Measurements from ENCODE around the gene GKN1. TPM values are rescaled to one million over a fixed set of nuclear protein-coding genes. Genes with fewer than 3 reads are reported as not detected.

GKN1 gene
- total RNA-seq, 1 donor from 2014 or later = not detected

DNA sequence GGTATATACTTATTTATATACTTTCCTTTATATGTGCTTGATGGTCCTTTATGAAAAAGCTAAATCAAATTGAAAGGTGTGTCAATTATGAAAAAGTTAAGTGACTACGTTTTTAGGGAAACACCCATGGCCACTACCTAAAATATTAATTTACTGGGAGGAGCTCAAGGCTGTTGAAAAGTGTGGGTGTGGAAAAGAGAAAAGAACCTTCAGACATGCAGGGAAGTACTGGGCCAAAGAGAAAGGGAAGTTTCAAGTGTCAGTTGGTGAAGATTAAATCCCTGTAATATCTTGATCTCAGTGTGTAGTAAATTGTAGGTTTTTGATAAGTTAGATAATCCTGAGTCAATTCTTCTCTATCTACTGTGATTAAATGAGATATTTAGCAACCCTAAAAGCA lies 6.2 kb upstream of the GKN1 start:
- peaks cover 2% of the 10 kb centered on the region for H3K27me3 Mint-ChIP-seq (ENCODE audit: unreplicated experiment)
- H3K36me3 Mint-ChIP-seq (ENCODE audit: low read depth, unreplicated experiment) = no peaks in the 10 kb centered on the region
- no peaks in the 10 kb centered on the region for H3K4me1 Mint-ChIP-seq (ENCODE audit: unreplicated experiment)
- H3K27ac Mint-ChIP-seq (ENCODE audit: unreplicated experiment) = no peak overlapping the region
- no peaks in the 10 kb centered on the region for H3K9me3 Mint-ChIP-seq (ENCODE audit: unreplicated experiment)
- DNase-seq (ENCODE audit: low spot score) = no peak
- H3K4me3 Mint-ChIP-seq (ENCODE audit: unreplicated experiment) = no peak overlapping the region
- TF ChIP-seq, protein P1, sequence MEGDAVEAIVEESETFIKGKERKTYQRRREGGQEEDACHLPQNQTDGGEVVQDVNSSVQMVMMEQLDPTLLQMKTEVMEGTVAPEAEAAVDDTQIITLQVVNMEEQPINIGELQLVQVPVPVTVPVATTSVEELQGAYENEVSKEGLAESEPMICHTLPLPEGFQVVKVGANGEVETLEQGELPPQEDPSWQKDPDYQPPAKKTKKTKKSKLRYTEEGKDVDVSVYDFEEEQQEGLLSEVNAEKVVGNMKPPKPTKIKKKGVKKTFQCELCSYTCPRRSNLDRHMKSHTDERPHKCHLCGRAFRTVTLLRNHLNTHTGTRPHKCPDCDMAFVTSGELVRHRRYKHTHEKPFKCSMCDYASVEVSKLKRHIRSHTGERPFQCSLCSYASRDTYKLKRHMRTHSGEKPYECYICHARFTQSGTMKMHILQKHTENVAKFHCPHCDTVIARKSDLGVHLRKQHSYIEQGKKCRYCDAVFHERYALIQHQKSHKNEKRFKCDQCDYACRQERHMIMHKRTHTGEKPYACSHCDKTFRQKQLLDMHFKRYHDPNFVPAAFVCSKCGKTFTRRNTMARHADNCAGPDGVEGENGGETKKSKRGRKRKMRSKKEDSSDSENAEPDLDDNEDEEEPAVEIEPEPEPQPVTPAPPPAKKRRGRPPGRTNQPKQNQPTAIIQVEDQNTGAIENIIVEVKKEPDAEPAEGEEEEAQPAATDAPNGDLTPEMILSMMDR (IDR thresholded peaks at IDR 0.05; ENCODE audit: unreplicated experiment) = no peak

DNA sequence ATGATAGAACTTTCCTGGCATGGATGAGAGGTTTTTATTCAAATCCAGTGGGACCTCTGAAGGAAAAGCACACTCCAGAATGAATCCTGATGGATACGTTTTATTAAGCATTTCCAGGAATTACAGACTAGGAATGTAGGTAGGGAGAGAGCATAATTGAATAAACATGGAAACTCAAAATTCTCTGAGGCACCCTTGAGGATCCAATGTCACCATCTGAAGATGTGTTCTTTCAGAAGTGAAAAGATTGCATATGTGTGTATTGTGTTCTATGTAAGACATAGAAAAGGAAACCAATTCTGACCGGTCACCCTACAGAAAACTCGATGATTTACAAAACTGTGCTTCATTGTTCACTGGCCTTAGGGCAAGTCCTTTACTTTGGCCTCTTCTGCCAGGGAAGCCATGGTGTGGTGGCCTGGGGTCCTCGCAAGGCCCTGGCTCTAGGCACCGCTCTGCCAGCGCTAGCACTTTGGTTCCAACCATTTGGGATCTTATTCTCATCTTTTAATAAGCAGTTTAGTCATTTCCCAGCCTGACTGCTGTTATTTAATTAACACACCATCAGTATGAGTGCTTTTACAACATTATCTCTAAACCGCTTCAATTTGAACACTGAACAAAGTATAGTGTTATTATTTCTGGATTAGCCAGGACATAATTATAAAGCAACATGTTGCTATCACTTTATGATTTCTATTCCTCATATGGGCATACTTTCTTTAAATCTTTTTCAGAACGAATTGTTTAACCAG lies 4.5 kb upstream of the GKN1 start:
- DNase-seq (ENCODE audit: low spot score) = no peak
- Mint-ChIP-seq H3K27me3 (ENCODE audit: unreplicated experiment) (peaks cover 2% of the 10 kb centered on the region), H3K9me3 (ENCODE audit: unreplicated experiment) (no peaks in the 10 kb centered on the region), H3K27ac (ENCODE audit: unreplicated experiment) (no peak overlapping the region), H3K4me1 (ENCODE audit: unreplicated experiment) (no peaks in the 10 kb centered on the region), H3K4me3 (ENCODE audit: unreplicated experiment) (no peak overlapping the region), H3K36me3 (ENCODE audit: low read depth, unreplicated experiment) (no peaks in the 10 kb centered on the region)
- TF ChIP-seq, protein P1 (IDR thresholded peaks at IDR 0.05; ENCODE audit: unreplicated experiment) = no peak

DNA sequence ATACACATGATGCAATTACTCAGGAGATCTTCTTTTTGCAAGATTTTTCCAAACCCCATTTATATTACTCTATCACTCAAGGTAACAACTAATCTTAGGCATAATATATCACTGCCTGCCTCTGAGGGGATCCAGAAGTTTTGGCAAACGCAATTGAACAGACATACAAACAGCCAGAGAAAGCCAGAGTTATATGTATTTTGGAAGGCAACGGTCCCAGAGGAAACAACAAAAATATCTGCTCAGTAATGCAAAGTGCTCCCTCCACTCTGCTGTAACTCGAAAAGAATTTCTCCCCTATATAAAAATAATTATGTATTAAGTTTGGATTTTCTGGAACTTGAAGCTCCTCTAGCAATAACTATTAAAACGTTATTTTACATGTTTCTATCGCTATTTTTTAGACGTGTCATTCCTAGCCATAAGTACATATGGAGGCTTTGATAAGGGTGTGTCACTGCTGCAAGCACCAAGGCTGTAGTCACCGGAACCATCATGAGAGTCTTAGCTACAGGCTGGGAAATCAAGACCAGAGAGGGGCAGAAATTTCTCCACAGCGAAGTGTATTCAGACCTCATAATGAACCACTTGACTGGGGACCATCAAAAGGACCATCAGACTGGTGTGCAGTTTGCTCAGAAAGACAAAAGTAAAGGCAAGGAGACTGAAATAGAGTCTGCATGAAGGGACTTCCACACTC lies 3.7 kb upstream of the GKN1 start:
- TF ChIP-seq, protein P1 (IDR thresholded peaks at IDR 0.05; ENCODE audit: unreplicated experiment) = no peak
- Mint-ChIP-seq H3K27ac (ENCODE audit: unreplicated experiment) (no peak overlapping the region), H3K36me3 (ENCODE audit: low read depth, unreplicated experiment) (no peaks in the 10 kb centered on the region), H3K4me1 (ENCODE audit: unreplicated experiment) (no peaks in the 10 kb centered on the region), H3K4me3 (ENCODE audit: unreplicated experiment) (no peak overlapping the region), H3K27me3 (ENCODE audit: unreplicated experiment) (peaks cover 2% of the 10 kb centered on the region), H3K9me3 (ENCODE audit: unreplicated experiment) (no peaks in the 10 kb centered on the region)
- DNase-seq (ENCODE audit: low spot score) = no peak

DNA sequence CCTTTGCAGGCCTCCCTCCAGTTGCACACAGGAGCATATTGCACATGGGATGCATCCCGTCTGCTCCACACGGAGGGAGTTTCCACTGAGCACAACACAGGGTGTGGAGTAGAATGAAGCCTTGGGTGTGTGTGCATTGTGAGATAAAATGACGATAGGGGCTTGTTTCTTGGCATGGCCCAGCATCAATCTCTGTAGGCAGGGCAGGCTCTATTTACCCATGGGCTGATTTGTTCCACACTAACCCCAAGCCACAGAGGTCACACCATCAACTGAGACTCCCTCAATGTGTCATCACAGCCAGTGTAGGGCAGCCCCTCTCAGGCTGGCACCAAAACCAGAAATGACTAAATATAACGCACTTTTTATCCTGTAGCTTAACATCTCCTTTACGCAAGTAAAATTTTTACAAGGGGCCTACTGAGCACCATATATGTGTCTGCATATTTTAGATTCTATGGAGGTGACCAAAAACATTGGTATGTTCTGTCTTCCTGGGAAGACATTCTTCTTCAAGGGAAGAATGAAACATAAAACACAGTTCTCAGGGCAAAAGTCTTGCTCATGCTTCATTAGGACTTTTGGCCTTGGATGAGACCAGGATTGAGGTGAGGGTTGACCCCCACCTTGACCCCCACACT lies 2.7 kb upstream of the GKN1 start:
- H3K27ac Mint-ChIP-seq (ENCODE audit: unreplicated experiment) = no peak overlapping the region
- H3K36me3 Mint-ChIP-seq (ENCODE audit: low read depth, unreplicated experiment) = no peaks in the 10 kb centered on the region
- H3K27me3 Mint-ChIP-seq (ENCODE audit: unreplicated experiment) = peaks cover 2% of the 10 kb centered on the region
- H3K9me3 Mint-ChIP-seq (ENCODE audit: unreplicated experiment) = no peaks in the 10 kb centered on the region
- H3K4me1 Mint-ChIP-seq (ENCODE audit: unreplicated experiment) = no peaks in the 10 kb centered on the region
- no peak for DNase-seq (ENCODE audit: low spot score)
- TF ChIP-seq, protein P1 (IDR thresholded peaks at IDR 0.05; ENCODE audit: unreplicated experiment) = no peak
- no peak overlapping the region for H3K4me3 Mint-ChIP-seq (ENCODE audit: unreplicated experiment)
